Right lobe of liver (tissue), 6 donors: ENCODE data around the gene MRC1. TPM values are rescaled to one million over a fixed set of nuclear protein-coding genes. Genes with fewer than 3 reads are reported as not detected.

Source experiments
- ATAC-seq, 4 donors: fragments of 200-7000 bp; cut with Tn5 transposase; one replicate each; pipeline ENCODE4 v1.9.1; 2020; ENCODE audit warnings: mild to moderate bottlenecking in 4 of 4, moderate library complexity in 4 of 4
- DNase-seq, 3 donors: peaks; one replicate each; pipeline ENCODE4 v3.0.0-alpha.2; 2020
- H3K27ac ChIP-seq, 3 donors: fragments of 200-600 bp; one replicate each; pipeline ENCODE4 v1.8.0; 2022
- H3K27me3 ChIP-seq, 2 donors: fragments of 200-600 bp; one replicate each; pipeline ENCODE4 v1.8.0; 2022
- H3K36me3 ChIP-seq, 4 donors: fragments of 200-600 bp; sonication (generic) in 1 of 4; one replicate each; pipeline versions ENCODE4 v1.5.1 to v1.8.0; 2017 to 2022; ENCODE audit warnings: control low read depth in 1 of 4
- H3K4me1 ChIP-seq, 4 donors: fragments of 200-600 bp; sonication (generic) in 1 of 4; one replicate each; pipeline versions ENCODE4 v1.5.1 to v1.8.0; 2017 to 2022; ENCODE audit warnings: control low read depth in 1 of 4
- H3K4me3 ChIP-seq, 3 donors: fragments of 200-600 bp; one replicate each; pipeline ENCODE4 v1.8.0; 2022
- H3K9me3 ChIP-seq, 4 donors: fragments of 200-600 bp; sonication (generic) in 1 of 4; one replicate each; pipeline versions ENCODE4 v1.5.1 to v1.8.0; 2017 to 2022; ENCODE audit warnings: control low read depth in 1 of 4
- CTCF ChIP-seq, 4 donors: fragments of 200-600 bp in 3 of 4; fragments of 450-650 bp in 1 of 4; IDR thresholded peaks; one replicate each; pipeline versions ENCODE4 v1.5.1 to v1.8.0; 2016 to 2022; ENCODE audit warnings: antibody characterized with exemption in 4 of 4, mild to moderate bottlenecking in 2 of 4
- POLR2A ChIP-seq: fragments of 450-650 bp; IDR thresholded peaks from one replicate; pipeline ENCODE4 v1.6.1; 2017; ENCODE audit warnings: antibody characterized with exemption, mild to moderate bottlenecking
- WGBS: methylation state at CpG from one replicate; pipeline ENCODE4 v1.1.6; 2018; ENCODE audit warnings: low coverage, low lambda C conversion rate; ENCODE audit not compliant: insufficient coverage; ENCODE audit errors: missing lambda C conversion rate; 5-methylcytosine and 5-hydroxymethylcytosine counted together
- intact Hi-C, 2 donors: fragments of 100-400 bp; cut with DNase I; formaldehyde crosslinking; loops; one replicate each; pipeline versions ENCODE4 v1.11.2 to v1.14.1; 2022
- total RNA-seq, 6 experiments: library from RNA; depleted of rRNA in 2 of 6; stranded (reverse); fragments of >200 nt in 2 of 6; fragmentation: NEBNext Ultra II Directional in 3 of 6; extraction: Animal tissue kit (Norgen Biotek cat#: 25700) in 3 of 6; gene quantifications; one replicate each; pipeline versions ENCODE4 v1.1.0 to v1.2.4, GENCODE V29; 2016 to 2023
- donor health status: DM: no; HTN: yes; CAD: no.
- donor health status: DM: no; HTN: no; CAD: no.
- donor health status: DM: no; HTN: no; CAD: no.
- donor health status: DM: no; HTN: yes; CAD: no.
- donor health status: DM: no; HTN: yes; CAD: no.

The MRC1 gene
- total RNA-seq, 6 experiments from 2014 or later: 9.8 to 44.8 (median 34.0) TPM

GRCh38 chr10:17906002-17906401, 96.9 kb downstream of the MRC1 start:
- Histone ChIP-seq H3K9me3 (no peaks in the 10 kb centered on the region), H3K4me3 (no peak overlapping the region), H3K4me1 (no peaks in the 10 kb centered on the region), H3K27ac (no peak overlapping the region), H3K36me3 (peaks cover 0 to 7% (median 0%) of the 10 kb centered on the region in 4 donors), H3K27me3 (no peaks in the 10 kb centered on the region)
- ATAC-seq (no peak), DNase-seq (no peak)
- WGBS: 21% methylated on average over 1 of the region's 1 CpG
- intact Hi-C loops: no loop called here
- TF ChIP-seq POLR2A (no peak), CTCF (IDR thresholded peaks at IDR 0.05) (no peak)

- H3K36me3 ChIP-seq: peaks cover 0 to 7% (median 0%) of the 10 kb centered on the region in 4 donors
- H3K27me3 ChIP-seq: no peaks in the 10 kb centered on the region
- ATAC-seq (no peak), DNase-seq (no peak)
- H3K27ac ChIP-seq: no peak overlapping the region
- no peaks in the 10 kb centered on the region for H3K4me1 ChIP-seq
- intact Hi-C loops: no loop called here
- no peaks in the 10 kb centered on the region for H3K9me3 ChIP-seq
- TF ChIP-seq CTCF (IDR thresholded peaks at IDR 0.05) (no peak), POLR2A (no peak)
- whole genome bisulfite sequencing: 33% methylated on average over 4 of the region's 4 CpGs
- no peak overlapping the region for H3K4me3 ChIP-seq
Observed at GRCh38 chr10:17907641-17908040, 98.5 kb downstream of the MRC1 start.

GRCh38 chr10:17910125-17910789, 101.1 kb downstream of the MRC1 start:
- no peak for DNase-seq
- H3K9me3 ChIP-seq: no peaks in the 10 kb centered on the region
- ATAC-seq: peak; percentile 68 to 75 (median 72)

DNA sequence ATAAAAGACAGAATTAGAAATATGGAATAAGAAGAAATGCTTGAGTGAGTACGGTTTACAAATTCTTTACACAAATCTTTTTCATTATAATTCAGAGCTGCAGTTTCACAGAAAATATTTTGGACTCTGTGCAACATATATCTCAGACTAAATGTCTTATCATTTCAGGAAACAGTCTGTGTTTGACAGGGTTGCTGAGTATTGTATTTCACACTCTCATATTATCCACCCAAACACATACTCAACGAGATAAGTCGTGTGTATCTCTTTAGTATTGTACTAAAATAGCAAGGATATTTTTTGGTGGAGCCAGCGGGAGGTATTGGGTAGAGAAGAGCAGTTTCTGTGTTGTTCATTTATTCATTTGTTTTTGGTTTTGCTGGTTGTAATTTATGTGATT, 103.6 kb downstream of the MRC1 start:
- 27% methylated on average over 4 of the region's 4 CpGs for whole genome bisulfite sequencing
- no peaks in the 10 kb centered on the region for H3K36me3 ChIP-seq
- no peak for ATAC-seq
- TF ChIP-seq POLR2A: no peak
- no peak for TF ChIP-seq CTCF (IDR thresholded peaks at IDR 0.05)
- H3K27ac ChIP-seq: no peak overlapping the region
- no peaks in the 10 kb centered on the region for H3K4me1 ChIP-seq
- intact Hi-C loops: no loop called here
- no peaks in the 10 kb centered on the region for H3K9me3 ChIP-seq
- H3K27me3 ChIP-seq: no peaks in the 10 kb centered on the region
- no peak overlapping the region for H3K4me3 ChIP-seq
- DNase-seq: no peak

More at GRCh38 chr10:17910125-17910789, 101.1 kb downstream of the MRC1 start:
- WGBS: 12% methylated on average over 12 of the region's 12 CpGs
- peak; percentile 34 to 58 (median 52) for TF ChIP-seq CTCF (IDR thresholded peaks at IDR 0.05)
- no peak for TF ChIP-seq POLR2A
- no peak overlapping the region for H3K4me3 ChIP-seq
- no peaks in the 10 kb centered on the region for H3K4me1 ChIP-seq
- no peak overlapping the region for H3K27ac ChIP-seq
- intact Hi-C loops: no loop called here
- H3K27me3 ChIP-seq: no peaks in the 10 kb centered on the region
- H3K36me3 ChIP-seq: peaks cover 0 to 4% (median 0%) of the 10 kb centered on the region in 4 donors
